Esophagus muscularis mucosa (tissue), 2 donors: Measurements from ENCODE around the gene KIF16B.

ENCODE experiments used
- EP300 ChIP-seq: sonication (generic); formaldehyde crosslinking; IDR thresholded peaks from one replicate; pipeline ENCODE4 v1.6.1; 2017; ENCODE audit warnings: antibody characterized with exemption
- POLR2A ChIP-seq: fragments of 450-650 bp; IDR thresholded peaks from one replicate; pipeline ENCODE4 v1.6.1; 2017; ENCODE audit warnings: antibody characterized with exemption, moderate library complexity, mild to moderate bottlenecking, low read depth

GRCh38 chr20:16491294-16491905 lies 81.8 kb downstream of the KIF16B start:
- TF ChIP-seq POLR2A (no peak), EP300 (no peak)
